NT2/D1 (cell line): ENCODE data around the gene TSPAN2.

ENCODE experiments used
- DNase-seq: peaks from one replicate; pipeline ENCODE4 v3.0.0-alpha.2; 2011; ENCODE audit warnings: low read depth, low spot score
- H3K27me3 ChIP-seq: 2 replicates; pipeline ENCODE4 v1.6.0; 2011; ENCODE audit warnings: mild to moderate bottlenecking; ENCODE audit not compliant: insufficient read length, insufficient read depth
- H3K36me3 ChIP-seq: 2 replicates; pipeline ENCODE4 v1.6.1; 2011; ENCODE audit warnings: mild to moderate bottlenecking, low read length, mixed read lengths; ENCODE audit not compliant: insufficient read depth, insufficient read length
- H3K4me1 ChIP-seq: 2 replicates; pipeline ENCODE4 v1.5.1; 2011; ENCODE audit not compliant: insufficient read depth, insufficient read length
- H3K4me3 ChIP-seq: 2 replicates; pipeline ENCODE4 v1.5.1; 2011; ENCODE audit warnings: low read depth; ENCODE audit not compliant: insufficient read length
- H3K9ac ChIP-seq: 2 replicates; pipeline ENCODE4 v1.6.0; 2011; ENCODE audit warnings: low read depth; ENCODE audit not compliant: insufficient read length
- H3K9me3 ChIP-seq: 2 replicates; pipeline ENCODE4 v1.5.1; 2011; ENCODE audit warnings: mild to moderate bottlenecking, low read length; ENCODE audit not compliant: insufficient read depth
- SUZ12 ChIP-seq: IDR thresholded peaks from 2 replicates; pipeline ENCODE4 v1.6.1; 2011; ENCODE audit not compliant: insufficient read length, insufficient read depth; ENCODE audit errors: extremely low read depth
- YY1 ChIP-seq: IDR thresholded peaks from 2 replicates; pipeline ENCODE4 v1.6.1; 2011; ENCODE audit not compliant: insufficient read length, insufficient read depth
- ZNF274 ChIP-seq: IDR thresholded peaks from 2 replicates; pipeline ENCODE4 v1.6.1; 2011; ENCODE audit warnings: mild to moderate bottlenecking, low read depth, low read length

Gene TSPAN2

GRCh38 chr1:115089420-115090185 is at the start of gene TSPAN2:
Gene TSPAN2 (minus strand): TSS chr1:115089503. CDS start chr1:115089432, 71 bp downstream.
- Histone ChIP-seq H3K9me3 (peaks cover 12% of the 10 kb centered on the region), H3K36me3 (peaks cover 5% of the 10 kb centered on the region), H3K27me3 (peaks cover 16% of the 10 kb centered on the region), H3K9ac (peak within 1 kb of the TSS; percentile 77), H3K4me1 (peaks cover 5% of the 10 kb centered on the region), H3K4me3 (peak within 1 kb of the TSS; percentile 70)
- TF ChIP-seq YY1 (no peak), ZNF274 (no peak), SUZ12 (no peak)
- peak; percentile 94 for DNase-seq

DNA sequence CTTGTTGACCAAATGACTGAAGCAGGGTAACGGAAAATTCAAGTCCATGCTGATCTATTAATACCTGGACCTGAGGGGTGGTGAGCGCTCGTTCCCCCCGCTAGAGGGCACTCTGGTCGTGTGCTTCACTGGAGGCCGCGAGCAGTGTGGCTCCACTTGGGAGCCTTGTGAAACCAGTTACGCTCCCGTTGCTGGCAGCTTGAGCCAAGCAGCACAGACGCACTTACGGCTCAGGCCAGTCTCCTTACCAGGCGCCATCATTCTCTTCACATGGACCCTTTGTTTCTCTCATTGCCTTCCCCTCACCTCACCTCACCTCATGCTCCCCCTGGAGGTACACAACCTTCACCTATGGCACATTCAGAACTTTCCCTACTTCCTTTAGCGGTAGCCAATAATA is 49.7 kb upstream of the TSPAN2 start:
- H3K36me3 ChIP-seq = no peaks in the 10 kb centered on the region
- H3K4me1 ChIP-seq = peaks cover 4% of the 10 kb centered on the region
- no peaks in the 10 kb centered on the region for H3K27me3 ChIP-seq
- no peak for TF ChIP-seq SUZ12
- no peak for TF ChIP-seq YY1
- TF ChIP-seq ZNF274 = no peak
- DNase-seq = peak; percentile 95
- H3K9ac ChIP-seq = no peak overlapping the region
- H3K9me3 ChIP-seq = no peaks in the 10 kb centered on the region
- no peak overlapping the region for H3K4me3 ChIP-seq

- Histone ChIP-seq H3K4me1 (peaks cover 4% of the 10 kb centered on the region), H3K4me3 (no peak overlapping the region), H3K27me3 (no peaks in the 10 kb centered on the region), H3K9ac (no peak overlapping the region), H3K36me3 (no peaks in the 10 kb centered on the region), H3K9me3 (no peaks in the 10 kb centered on the region)
- no peak for DNase-seq
- TF ChIP-seq SUZ12 (no peak), YY1 (no peak), ZNF274 (no peak)
These were observed 49.0 kb upstream of the TSPAN2 start for GRCh38 chr1:115138271-115138670.

DNA sequence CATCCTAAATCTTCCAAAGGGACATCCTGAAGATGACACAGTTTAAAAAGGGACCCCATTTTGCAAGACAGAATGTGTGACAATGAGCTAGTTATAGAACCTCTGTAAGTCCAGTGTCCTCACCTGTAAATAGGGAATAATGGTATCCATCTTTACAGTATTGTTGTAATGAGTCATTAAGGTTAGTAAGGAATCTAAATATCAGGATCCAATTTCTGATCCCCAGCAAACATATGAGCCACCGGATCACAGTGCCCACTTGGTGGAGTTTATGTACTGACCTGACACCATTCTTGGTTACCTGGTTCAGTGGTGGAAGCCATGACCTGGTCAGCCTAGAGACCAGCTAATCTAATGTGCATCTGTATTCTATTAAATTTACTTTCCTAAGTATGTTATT is 47.9 kb upstream of the TSPAN2 start:
- no peak overlapping the region for H3K4me3 ChIP-seq
- TF ChIP-seq SUZ12 = no peak
- no peak for TF ChIP-seq ZNF274
- no peak for TF ChIP-seq YY1
- H3K36me3 ChIP-seq = no peaks in the 10 kb centered on the region
- no peak for DNase-seq
- no peak overlapping the region for H3K9ac ChIP-seq
- H3K27me3 ChIP-seq = no peaks in the 10 kb centered on the region
- H3K4me1 ChIP-seq = peaks cover 4% of the 10 kb centered on the region
- H3K9me3 ChIP-seq = 0 out of 2 replicates have a peak, but pooled peaks cover 4% of the 10 kb centered on the region

GRCh38 chr1:115136706-115137105 is 47.4 kb upstream of the TSPAN2 start:
- Histone ChIP-seq H3K27me3 (no peaks in the 10 kb centered on the region), H3K4me3 (no peak overlapping the region), H3K36me3 (no peaks in the 10 kb centered on the region), H3K4me1 (peaks cover 4% of the 10 kb centered on the region), H3K9me3 (0 out of 2 replicates have a peak, but pooled peaks cover 4% of the 10 kb centered on the region), H3K9ac (no peak overlapping the region)
- TF ChIP-seq YY1 (no peak), ZNF274 (no peak), SUZ12 (no peak)
- no peak for DNase-seq

- no peak overlapping the region for H3K4me3 ChIP-seq
- H3K27me3 ChIP-seq = no peaks in the 10 kb centered on the region
- H3K36me3 ChIP-seq = no peaks in the 10 kb centered on the region
- 0 out of 2 replicates have a peak, but pooled peaks cover 4% of the 10 kb centered on the region for H3K9me3 ChIP-seq
- peaks cover 4% of the 10 kb centered on the region for H3K4me1 ChIP-seq
- no peak for TF ChIP-seq ZNF274
- H3K9ac ChIP-seq = no peak overlapping the region
- no peak for DNase-seq
These were observed 46.8 kb upstream of the TSPAN2 start for GRCh38 chr1:115136106-115136505.

DNA sequence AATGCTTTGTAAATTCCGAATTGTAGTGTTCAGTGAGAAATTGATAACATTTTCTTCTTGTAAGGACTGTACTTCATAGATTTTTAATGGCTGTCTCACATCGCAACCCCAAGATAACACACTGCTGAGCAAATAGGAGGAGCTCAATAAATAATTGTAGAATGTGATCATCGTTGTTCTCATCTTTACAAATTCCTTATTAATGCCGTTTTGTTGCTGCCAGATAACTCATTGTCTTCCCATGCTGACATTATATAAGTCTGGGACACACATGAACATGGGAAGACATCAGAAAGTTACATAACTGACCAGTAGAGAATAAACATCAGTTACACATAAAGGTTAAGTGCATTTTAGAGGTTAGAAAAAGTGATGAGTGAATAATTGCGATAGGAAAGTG is 46.4 kb upstream of the TSPAN2 start:
- DNase-seq = no peak
- H3K9me3 ChIP-seq = 0 out of 2 replicates have a peak, but pooled peaks cover 6% of the 10 kb centered on the region
- H3K36me3 ChIP-seq = no peaks in the 10 kb centered on the region
- H3K9ac ChIP-seq = no peak overlapping the region
- peaks cover 4% of the 10 kb centered on the region for H3K4me1 ChIP-seq
- no peak overlapping the region for H3K4me3 ChIP-seq
- TF ChIP-seq ZNF274 = no peak
- TF ChIP-seq SUZ12 = no peak
- TF ChIP-seq YY1 = no peak
- H3K27me3 ChIP-seq = no peaks in the 10 kb centered on the region
